ENCODE measurements around the gene ZDHHC6. TPM values are rescaled to one million over a fixed set of nuclear protein-coding genes. Genes with fewer than 3 reads are reported as not detected.

ZDHHC6 gene
- total RNA-seq, 2 donors from 2014 or later = 21.3 to 28.0 TPM

DNA sequence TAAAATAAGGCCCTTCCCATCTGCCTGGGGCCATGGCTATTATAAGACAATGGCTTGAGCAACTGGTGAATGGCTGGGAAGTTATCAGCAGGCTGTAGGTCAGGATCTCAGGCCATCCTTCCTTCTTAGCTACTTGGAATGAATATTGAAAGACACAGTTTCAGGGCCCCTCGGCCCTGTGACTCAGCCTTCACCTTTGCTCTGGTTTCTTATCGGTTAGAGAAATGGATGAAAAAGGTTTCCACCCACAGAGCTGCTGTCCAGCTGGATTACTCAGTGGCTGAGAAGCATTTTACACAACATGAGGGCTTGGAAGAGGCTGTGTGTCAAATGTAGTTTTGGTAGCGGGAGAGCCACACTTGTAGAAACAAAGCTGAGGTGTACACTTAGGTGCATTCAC, 63.4 kb downstream of the ZDHHC6 start:
- H3K4me1 ChIP-seq (replicated peaks) = no peaks in the 10 kb centered on the region
- no peak for DNase-seq (ENCODE audit: low spot score)
- no peak overlapping the region for H3K4me3 ChIP-seq
- no peaks in the 10 kb centered on the region for H3K9me3 ChIP-seq
- 81% methylated on average over 3 of the region's 3 CpGs for WGBS
- intact Hi-C loops (cut with DNase I) = no loop called here
- TF ChIP-seq POLR2A (IDR thresholded peaks at IDR 0.05) (no peak), POLR2AphosphoS5 (IDR thresholded peaks at IDR 0.05) (no peak)
- TF ChIP-seq, protein P1, sequence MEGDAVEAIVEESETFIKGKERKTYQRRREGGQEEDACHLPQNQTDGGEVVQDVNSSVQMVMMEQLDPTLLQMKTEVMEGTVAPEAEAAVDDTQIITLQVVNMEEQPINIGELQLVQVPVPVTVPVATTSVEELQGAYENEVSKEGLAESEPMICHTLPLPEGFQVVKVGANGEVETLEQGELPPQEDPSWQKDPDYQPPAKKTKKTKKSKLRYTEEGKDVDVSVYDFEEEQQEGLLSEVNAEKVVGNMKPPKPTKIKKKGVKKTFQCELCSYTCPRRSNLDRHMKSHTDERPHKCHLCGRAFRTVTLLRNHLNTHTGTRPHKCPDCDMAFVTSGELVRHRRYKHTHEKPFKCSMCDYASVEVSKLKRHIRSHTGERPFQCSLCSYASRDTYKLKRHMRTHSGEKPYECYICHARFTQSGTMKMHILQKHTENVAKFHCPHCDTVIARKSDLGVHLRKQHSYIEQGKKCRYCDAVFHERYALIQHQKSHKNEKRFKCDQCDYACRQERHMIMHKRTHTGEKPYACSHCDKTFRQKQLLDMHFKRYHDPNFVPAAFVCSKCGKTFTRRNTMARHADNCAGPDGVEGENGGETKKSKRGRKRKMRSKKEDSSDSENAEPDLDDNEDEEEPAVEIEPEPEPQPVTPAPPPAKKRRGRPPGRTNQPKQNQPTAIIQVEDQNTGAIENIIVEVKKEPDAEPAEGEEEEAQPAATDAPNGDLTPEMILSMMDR (IDR thresholded peaks at IDR 0.05) = no peak
- H3K27ac ChIP-seq = no peak overlapping the region
- no peaks in the 10 kb centered on the region for H3K36me3 ChIP-seq
- H3K27me3 ChIP-seq (replicated peaks; ENCODE audit: insufficient read depth) = no peaks in the 10 kb centered on the region

DNA sequence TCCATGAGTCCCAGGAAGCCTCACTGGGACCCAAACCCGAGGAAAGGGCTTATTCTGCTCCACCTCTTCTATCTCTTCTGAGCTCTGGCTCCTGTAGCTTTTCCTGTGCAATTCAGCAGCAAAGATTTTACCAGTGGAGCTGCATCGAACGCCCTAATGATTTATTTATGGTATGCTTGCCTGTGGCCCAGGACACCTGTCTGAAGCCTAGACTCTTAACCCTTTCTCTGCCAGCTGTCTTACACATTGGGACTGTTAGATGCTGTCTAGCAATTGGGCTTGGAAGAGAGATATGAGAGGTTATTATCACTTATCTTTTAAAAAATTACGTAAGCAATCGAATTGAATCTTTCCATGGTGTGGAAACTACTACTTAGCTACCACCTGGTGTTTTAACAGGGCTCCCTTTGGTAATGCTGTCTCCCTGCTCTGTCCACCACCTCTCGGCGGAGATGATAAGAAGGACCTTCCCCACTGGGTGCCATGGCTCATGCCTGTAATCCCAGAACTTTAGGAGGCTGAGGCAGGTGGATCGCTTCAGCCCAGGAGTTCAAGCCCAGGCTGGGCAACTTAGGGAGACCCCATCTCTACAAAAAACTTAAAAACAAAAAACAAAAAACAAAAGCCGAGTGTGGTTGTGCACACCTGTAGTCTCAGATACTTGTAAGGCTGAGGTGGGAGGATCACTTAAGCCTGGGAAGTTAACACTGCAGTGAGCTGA, 64.0 kb downstream of the ZDHHC6 start:
- no peak overlapping the region for H3K27ac ChIP-seq
- intact Hi-C loops (cut with DNase I) = no loop called here
- no peak for DNase-seq (ENCODE audit: low spot score)
- 56% methylated on average over 9 of the region's 9 CpGs for WGBS
- no peak overlapping the region for H3K4me3 ChIP-seq
- no peaks in the 10 kb centered on the region for H3K27me3 ChIP-seq (replicated peaks; ENCODE audit: insufficient read depth)
- H3K36me3 ChIP-seq = no peaks in the 10 kb centered on the region
- no peaks in the 10 kb centered on the region for H3K4me1 ChIP-seq (replicated peaks)
- no peaks in the 10 kb centered on the region for H3K9me3 ChIP-seq
- TF ChIP-seq POLR2A (IDR thresholded peaks at IDR 0.05) = no peak
- no peak for TF ChIP-seq POLR2AphosphoS5 (IDR thresholded peaks at IDR 0.05)
- TF ChIP-seq, protein P1 (IDR thresholded peaks at IDR 0.05) = no peak

Other genes starting within 250 kb of the ZDHHC6 start
- gene TECTB, start 163.5 kb downstream of the ZDHHC6 start, total RNA-seq = not detected
- 10 to 100 TPM; 14.5 to 19.7 TPM for gene ACSL5, start 72.8 kb downstream of the ZDHHC6 start, total RNA-seq
- 10 to 100 TPM; 53.3 to 57.5 TPM for gene VTI1A, start 301 bp upstream of the ZDHHC6 start, total RNA-seq

Measured in prostate gland (tissue), 2 donors.